HG03354 (cell line): ENCODE measurements around the gene TRPM7.
"Not testable (repeated sequence)": the region's sequence is repeated elsewhere in the genome, so short reads cannot be mapped to it uniquely, and the experiment has no call there.

Experiments
- ATAC-seq: cut with Tn5 transposase; IDR thresholded peaks from one replicate; pipeline ENCODE4 v1.9.1; 2021; ENCODE audit warnings: mild to moderate bottlenecking; ENCODE audit not compliant: unreplicated experiment, poor library complexity, severe bottlenecking

TRPM7 gene

GRCh38 chr15:50675535-50676144, 11.0 kb downstream of the TRPM7 start:
- ATAC-seq = no peak

GRCh38 chr15:50670115-50670514, 16.5 kb downstream of the TRPM7 start:
- ATAC-seq = no peak

- no peak for ATAC-seq
Observed at GRCh38 chr15:50669611-50670010, 17.0 kb downstream of the TRPM7 start.

- no peak for ATAC-seq
Observed at GRCh38 chr15:50665938-50666337, 20.7 kb downstream of the TRPM7 start.

- no peak for ATAC-seq
Observed at GRCh38 chr15:50655555-50655954, 31.0 kb downstream of the TRPM7 start.

GRCh38 chr15:50653156-50653743, 33.3 kb downstream of the TRPM7 start:
- ATAC-seq = no peak

- ATAC-seq = no peak
Observed at GRCh38 chr15:50652671-50653070, 33.9 kb downstream of the TRPM7 start.

GRCh38 chr15:50641318-50641717, 45.3 kb downstream of the TRPM7 start:
- ATAC-seq = no peak

- ATAC-seq = no peak
Observed at GRCh38 chr15:50636146-50636545, 50.5 kb downstream of the TRPM7 start.

- ATAC-seq = no peak
Observed at GRCh38 chr15:50633653-50634052, 52.9 kb downstream of the TRPM7 start.

- no peak for ATAC-seq
Observed at GRCh38 chr15:50628421-50628820, 58.2 kb downstream of the TRPM7 start.

GRCh38 chr15:50627351-50628055, 59.1 kb downstream of the TRPM7 start:
- no peak for ATAC-seq

GRCh38 chr15:50624616-50625168, 61.9 kb downstream of the TRPM7 start:
- ATAC-seq = no peak

- not testable (repeated sequence) for ATAC-seq
Observed at GRCh38 chr15:50622361-50622943, 64.1 kb downstream of the TRPM7 start.

GRCh38 chr15:50616960-50617359, 69.6 kb downstream of the TRPM7 start:
- not testable (repeated sequence) for ATAC-seq

GRCh38 chr15:50616554-50616953, 70.0 kb downstream of the TRPM7 start:
- ATAC-seq = not testable (repeated sequence)

- no peak for ATAC-seq
Observed at GRCh38 chr15:50613600-50613999, 73.0 kb downstream of the TRPM7 start.

GRCh38 chr15:50607129-50607528, 79.5 kb downstream of the TRPM7 start:
- ATAC-seq = no peak

GRCh38 chr15:50605462-50605861, 81.1 kb downstream of the TRPM7 start:
- ATAC-seq = no peak

GRCh38 chr15:50602028-50602427, 84.6 kb downstream of the TRPM7 start:
- not testable (repeated sequence) for ATAC-seq
